GM12878 (cell line): ENCODE measurements around the gene LRRC47. TPM values are rescaled to one million over a fixed set of nuclear protein-coding genes. Genes with fewer than 3 reads are reported as not detected.
"Not testable (repeated sequence)": the region's sequence is repeated elsewhere in the genome, so short reads cannot be mapped to it uniquely, and the experiment has no call there.

Source experiments
- ATAC-seq: fragments of 200-7000 bp; cut with Tn5 transposase; 3 replicates; pipeline ENCODE4 v1.9.1; 2020; ENCODE audit warnings: mild to moderate bottlenecking, moderate library complexity
- BruUV-seq: library from RNA; stranded (reverse); fragments of 400-500 nt; replicated peaks from 2 replicates; lab custom pipeline; 2021; lab: Mats Ljungman, UMichigan
- CTCF ChIA-PET: fragments of 300-600 bp; sonication (Branson Sonifier 250); formaldehyde crosslinking; extraction: SDS; loops from one replicate; lab custom pipeline; 2021; ENCODE audit warnings: inconsistent platforms; lab: Yijun Ruan, JAX
- POLR2A ChIA-PET: fragments of 350-600 bp; formaldehyde crosslinking; extraction: SDS; loops from one replicate; lab custom pipeline; 2021; ENCODE audit warnings: inconsistent platforms; lab: Charles Lee
- RAD21 ChIA-PET: fragments of 300-600 bp; sonication (Branson Sonifier 250); formaldehyde crosslinking; loops from one replicate; lab custom pipeline; 2023; ENCODE audit warnings: antibody characterized with exemption; ENCODE audit not compliant: unreplicated experiment; lab: Charles Lee
- SMC1A ChIA-PET: fragments of 300-600 bp; sonication (Branson Sonifier 250); formaldehyde crosslinking; loops from one replicate; lab custom pipeline; 2023; ENCODE audit not compliant: unreplicated experiment, uncharacterized antibody; lab: Charles Lee
- DNase-seq: peaks from one replicate; pipeline ENCODE4 v3.0.0-alpha.2; 2011; ENCODE audit warnings: low read depth, low spot score
- FAIRE-seq: peaks from 3 replicates; lab custom pipeline; 2011; peaks lifted over from hg19 to GRCh38; lab: Jason Lieb, UNC
- H2AFZ ChIP-seq: 2 replicates; pipeline ENCODE4 v1.6.0; 2011; ENCODE audit warnings: low read depth, low read length, control low read depth; ENCODE audit not compliant: control insufficient read depth
- H3K27ac ChIP-seq: 2 replicates; pipeline ENCODE4 v1.5.1; 2011; ENCODE audit warnings: control low read depth; ENCODE audit not compliant: control insufficient read depth, insufficient read depth
- H3K27me3 ChIP-seq, 2 experiments: replicated peaks in 1 of 2; 2 replicates each; pipeline versions ENCODE4 v1.6.0 to v1.6.1; 2011; ENCODE audit warnings: low read length in 1 of 2; ENCODE audit not compliant: control insufficient read depth in 2 of 2, insufficient read depth in 2 of 2
- H3K36me3 ChIP-seq, 2 experiments: 2 replicates each; pipeline ENCODE4 v1.5.1; 2011; ENCODE audit warnings: low read length in 1 of 2; ENCODE audit not compliant: control insufficient read depth in 2 of 2, insufficient read depth in 2 of 2
- H3K4me1 ChIP-seq: 2 replicates; pipeline ENCODE4 v1.6.1; 2011; ENCODE audit warnings: mild to moderate bottlenecking, low read length, moderate library complexity, mixed read lengths; ENCODE audit not compliant: control insufficient read depth, insufficient read depth
- H3K4me2 ChIP-seq: 2 replicates; pipeline ENCODE4 v1.6.0; 2011; ENCODE audit warnings: control low read depth; ENCODE audit not compliant: control insufficient read depth, insufficient read depth
- H3K4me3 ChIP-seq: fragments of 200-600 bp; sonication (generic); 2 replicates; pipeline ENCODE4 v1.5.1; 2016
- H3K79me2 ChIP-seq: 2 replicates; pipeline ENCODE4 v1.6.0; 2011; ENCODE audit warnings: low read length; ENCODE audit not compliant: control insufficient read depth, insufficient read depth
- H3K9ac ChIP-seq: 2 replicates; pipeline ENCODE4 v1.8.0; 2011; ENCODE audit warnings: low read length, control low read depth, mixed read lengths; ENCODE audit not compliant: control insufficient read depth, insufficient read depth
- H3K9me3 ChIP-seq: replicated peaks from 3 replicates; pipeline ENCODE4 v1.5.1; 2011; ENCODE audit warnings: mild to moderate bottlenecking, low read length; ENCODE audit not compliant: control insufficient read depth, insufficient read depth
- H4K20me1 ChIP-seq: 2 replicates; pipeline ENCODE4 v1.6.0; 2011; ENCODE audit not compliant: control insufficient read depth, insufficient read depth
- CBX3 ChIP-seq: fragments of 200-600 bp; sonication (generic); IDR thresholded peaks from 2 replicates; pipeline ENCODE4 v1.6.1; 2016; ENCODE audit warnings: low read depth, borderline replicate concordance
- HDGF ChIP-seq: fragments of 450-650 bp; IDR thresholded peaks from 2 replicates; pipeline ENCODE4 v1.6.1; 2016; ENCODE audit warnings: antibody characterized with exemption
- MYB ChIP-seq: fragments of 150-350 bp; IDR thresholded peaks from 2 replicates; pipeline ENCODE4 v1.6.1; 2014; ENCODE audit warnings: mild to moderate bottlenecking, low read depth, low read length, borderline replicate concordance
- NBN ChIP-seq: fragments of 450-650 bp; IDR thresholded peaks from 2 replicates; pipeline ENCODE4 v1.6.1; 2016
- NFYB ChIP-seq: IDR thresholded peaks from 2 replicates; pipeline ENCODE4 v1.6.1; 2011; ENCODE audit warnings: low read depth, mild to moderate bottlenecking, low read length, improper control_type of control experiment, moderate library complexity; ENCODE audit not compliant: insufficient read depth
- NR2F1 ChIP-seq: fragments of 450-650 bp; conservative IDR thresholded peaks from 2 replicates; pipeline ENCODE4 v1.6.1; 2017; ENCODE audit warnings: mild to moderate bottlenecking
- NRF1 ChIP-seq: conservative IDR thresholded peaks from 2 replicates; pipeline ENCODE4 v1.6.1; 2011; ENCODE audit warnings: mild to moderate bottlenecking, low read depth, low read length, improper control_type of control experiment
- PAX8 ChIP-seq: fragments of 450-650 bp; IDR thresholded peaks from 2 replicates; pipeline ENCODE4 v1.6.1; 2017; ENCODE audit warnings: mild to moderate bottlenecking, moderate library complexity
- TAF1 ChIP-seq: IDR thresholded peaks from 2 replicates; pipeline ENCODE4 v1.6.1; 2011; ENCODE audit warnings: mild to moderate bottlenecking, low read depth, low read length, borderline replicate concordance
- TARDBP ChIP-seq: IDR thresholded peaks from 2 replicates; pipeline ENCODE4 v1.6.1; 2016; ENCODE audit warnings: borderline replicate concordance
- TCF12 ChIP-seq: IDR thresholded peaks from 2 replicates; pipeline ENCODE4 v1.6.1; 2011; ENCODE audit warnings: low read depth, mild to moderate bottlenecking, low read length
- YY1 ChIP-seq: IDR thresholded peaks from 2 replicates; pipeline ENCODE4 v1.6.1; 2011; ENCODE audit warnings: low read depth, mild to moderate bottlenecking, low read length
- WGBS: methylation state at CpG from one replicate; pipeline ENCODE4 v1.1.6; 2016; ENCODE audit warnings: low lambda C conversion rate; ENCODE audit not compliant: insufficient replicate concordance, insufficient coverage; ENCODE audit errors: missing lambda C conversion rate; 5-methylcytosine and 5-hydroxymethylcytosine counted together
- in situ Hi-C: fragments of 300-500 bp; cut with MboI; formaldehyde crosslinking; loops from 9 replicates; pipeline ENCODE4 v1.14.3; 2018; ENCODE audit warnings: mixed read lengths
- intact Hi-C: fragments of 100-400 bp; cut with micrococcal nuclease; formaldehyde crosslinking; loops from one replicate; pipeline ENCODE4 v1.14.2; 2022; ENCODE audit not compliant: unreplicated experiment
- polyA plus RNA-seq, 11 experiments: library from polyadenylated mRNA; depleted of rRNA in 4 of 11; unstranded in 6 of 11; stranded (reverse) in 5 of 11; fragments of >200 nt; fragmentation: Nextera tagmentation in 4 of 11; fragmentation: Illumina TruSeq in 1 of 11; extraction: Ambion mirVana in 4 of 11; extraction: Trizol in 1 of 11; gene quantifications; 1 replicate in 1 of 11; 2 replicates in 10 of 11; pipeline versions ENCODE4 v1.2.1 to v1.2.3, GENCODE V29; 2011 to 2016; ENCODE audit warnings: inconsistent platforms in 2 of 11, missing spikeins in 2 of 11, low read depth in 1 of 11
- total RNA-seq, 4 experiments: library from RNA; depleted of rRNA in 3 of 4; stranded (reverse); fragments of >200 nt in 3 of 4; fragmentation: Illumina TruSeq in 1 of 4; extraction: Trizol in 1 of 4; gene quantifications; 2 replicates each; pipeline versions ENCODE4 v1.2.1 to v1.2.3, GENCODE V29; 2013 to 2021
- TF ChIP-seq, protein P1 (sequence below): fragments of 150-350 bp; IDR thresholded peaks from 2 replicates; pipeline ENCODE4 v1.6.1; 2016; ENCODE audit warnings: low read depth, low read length

The LRRC47 gene
- total and polyA plus RNA-seq, 10 of the 15 experiments (the other 5 are each of a cell fraction or from before 2014, with no cell fraction given): 2.5 to 34.6 (median 18.2) TPM

DNA sequence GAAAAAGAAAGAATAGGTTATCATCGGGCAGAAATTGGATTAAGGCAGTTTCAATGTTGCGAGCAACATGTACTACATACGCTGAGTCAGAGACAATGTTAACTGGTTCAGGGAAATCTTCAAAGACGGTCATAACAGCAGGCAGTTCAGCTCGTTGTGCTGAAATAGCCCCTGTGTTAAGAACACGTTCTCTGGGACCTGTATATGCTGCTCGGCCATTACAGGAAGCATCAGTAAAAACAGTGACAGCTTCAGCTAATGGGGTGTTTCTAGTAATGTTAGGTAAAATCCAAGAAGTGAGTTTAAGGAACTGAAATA, 8.3 kb upstream of the LRRC47 start:
- Histone ChIP-seq H3K4me2 (peak overlapping the region; percentile 26; the same call in 1 of the 2 replicates), H2AFZ (peak overlapping the region; percentile 52), H3K9ac (peak overlapping the region; percentile 4; the same call in 1 of the 2 replicates), H3K4me1 (peaks cover 12% of the 10 kb centered on the region), H3K4me3 (0 out of 2 replicates have a peak overlapping the region, but pooled peaks have one; percentile 12)
- BruUV-seq, H3K27ac ChIP-seq, FAIRE-seq, in situ Hi-C loops, H4K20me1 ChIP-seq, H3K27me3 ChIP-seq, H3K9me3 ChIP-seq, DNase-seq, intact Hi-C loops, H3K36me3 ChIP-seq, H3K79me2 ChIP-seq: not testable (repeated sequence)
- SMC1A ChIA-PET: interaction anchor here (1.1 to 1.7 kb wide), 4 partner anchors 10 to 186 kb away, joined by 3 to 6 read pairs (median 3); no protein-coding TSS in a partner anchor
- POLR2A ChIA-PET: interaction anchor here (1.1 kb wide), 1 partner anchor 11 kb away, joined by 4 read pairs; no protein-coding TSS in a partner anchor
- WGBS: 23% methylated on average over 7 of the region's 7 CpGs
- TF ChIP-seq YY1: 0 out of 2 replicates have a peak, but pooled peaks have one; percentile 47
- CTCF ChIA-PET: interaction anchor here (0.8 to 1.6 kb wide), 4 partner anchors 11 to 185 kb away, joined by 3 to 4 read pairs (median 3); no protein-coding TSS in a partner anchor
- peak; percentile 48 for ATAC-seq
- RAD21 ChIA-PET: interaction anchor here (0.7 to 1.2 kb wide), 3 partner anchors 8 to 131 kb away, joined by 3 to 5 read pairs (median 4); partner anchors contain the start of gene LRRC47

DNA sequence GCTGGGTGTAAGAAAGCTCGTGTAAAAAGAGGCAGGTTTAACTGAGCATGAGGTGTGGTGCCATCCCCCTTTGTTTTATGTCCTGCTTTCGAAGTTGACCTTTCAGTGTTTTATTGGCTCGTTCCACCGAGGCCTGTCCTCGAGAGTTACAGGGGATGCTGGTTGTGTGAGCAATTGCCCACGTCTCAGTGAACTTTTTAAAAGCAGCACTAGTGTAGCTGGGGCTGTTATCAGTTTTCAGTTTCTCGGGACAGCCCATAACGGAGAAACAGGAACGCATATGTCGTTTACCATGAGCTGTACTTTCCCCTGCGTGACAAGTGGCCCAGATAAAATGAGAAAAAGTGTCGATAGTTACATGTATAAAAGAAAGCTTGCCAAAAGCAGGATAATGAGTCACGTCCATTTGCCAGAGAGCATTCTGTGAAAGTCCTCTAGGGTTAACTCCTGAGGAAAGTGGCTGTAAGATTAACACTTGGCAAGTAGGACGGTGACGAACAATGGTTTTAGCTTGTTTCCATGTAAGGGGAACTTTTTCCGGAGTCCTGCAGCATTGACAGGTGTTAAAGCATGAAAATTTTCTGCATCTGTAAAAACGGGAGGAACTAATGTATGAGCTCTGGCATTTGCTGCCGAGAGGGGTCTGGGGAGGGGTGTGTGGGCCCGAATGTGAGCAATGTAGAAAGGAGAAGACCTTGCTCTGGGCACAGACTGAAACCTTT, 7.8 kb upstream of the LRRC47 start:
- intact Hi-C loops: no loop called here
- H3K9me3 ChIP-seq: peaks cover 3% of the 10 kb centered on the region; the same call in 2 of the 3 replicates
- ChIA-PET SMC1A (interaction anchor here (1.1 to 1.7 kb wide), 4 partner anchors 10 to 185 kb away, joined by 3 to 6 read pairs (median 3); no protein-coding TSS in a partner anchor), POLR2A (interaction anchor here (1.1 kb wide), 1 partner anchor 11 kb away, joined by 4 read pairs; no protein-coding TSS in a partner anchor), CTCF (interaction anchor here (0.7 to 1.2 kb wide), 7 partner anchors 10 to 1510 kb away, joined by 3 to 4 read pairs (median 3); no protein-coding TSS in a partner anchor), RAD21 (interaction anchor here (0.7 to 1.2 kb wide), 3 partner anchors 8 to 131 kb away, joined by 3 to 5 read pairs (median 4); partner anchors contain the start of gene LRRC47)
- no peaks in the 10 kb centered on the region for H3K79me2 ChIP-seq
- H3K4me1 ChIP-seq: peaks cover 12% of the 10 kb centered on the region
- no peaks in the 10 kb centered on the region; a peak in 1 of 4 replicates for H3K27me3 ChIP-seq
- no peaks in the 10 kb centered on the region for H4K20me1 ChIP-seq
- peak; percentile 25; the same call in 1 of the 3 replicates for ATAC-seq
- 59% methylated on average over 19 of the region's 19 CpGs for WGBS
- H2AFZ ChIP-seq: peak overlapping the region; percentile 52
- 0 out of 2 replicates have a peak overlapping the region, but pooled peaks have one; percentile 12 for H3K4me3 ChIP-seq
- H3K4me2 ChIP-seq: 0 out of 2 replicates have a peak overlapping the region, but pooled peaks have one; percentile 26
- H3K9ac ChIP-seq: peak overlapping the region; percentile 4; the same call in 1 of the 2 replicates
- BruUV-seq: no TSS peak
- FAIRE-seq: no peak
- no peaks in the 10 kb centered on the region for H3K36me3 ChIP-seq
- in situ Hi-C loops: no loop called here
- H3K27ac ChIP-seq: no peak overlapping the region
- no peak for DNase-seq
- TF ChIP-seq TCF12 (no peak), MYB (no peak), PAX8 (no peak), NBN (no peak), TARDBP (no peak), HDGF (no peak), CBX3 (no peak), NFYB (no peak), NR2F1 (no peak), TAF1 (no peak), NRF1 (no peak)
- TF ChIP-seq, protein P1, sequence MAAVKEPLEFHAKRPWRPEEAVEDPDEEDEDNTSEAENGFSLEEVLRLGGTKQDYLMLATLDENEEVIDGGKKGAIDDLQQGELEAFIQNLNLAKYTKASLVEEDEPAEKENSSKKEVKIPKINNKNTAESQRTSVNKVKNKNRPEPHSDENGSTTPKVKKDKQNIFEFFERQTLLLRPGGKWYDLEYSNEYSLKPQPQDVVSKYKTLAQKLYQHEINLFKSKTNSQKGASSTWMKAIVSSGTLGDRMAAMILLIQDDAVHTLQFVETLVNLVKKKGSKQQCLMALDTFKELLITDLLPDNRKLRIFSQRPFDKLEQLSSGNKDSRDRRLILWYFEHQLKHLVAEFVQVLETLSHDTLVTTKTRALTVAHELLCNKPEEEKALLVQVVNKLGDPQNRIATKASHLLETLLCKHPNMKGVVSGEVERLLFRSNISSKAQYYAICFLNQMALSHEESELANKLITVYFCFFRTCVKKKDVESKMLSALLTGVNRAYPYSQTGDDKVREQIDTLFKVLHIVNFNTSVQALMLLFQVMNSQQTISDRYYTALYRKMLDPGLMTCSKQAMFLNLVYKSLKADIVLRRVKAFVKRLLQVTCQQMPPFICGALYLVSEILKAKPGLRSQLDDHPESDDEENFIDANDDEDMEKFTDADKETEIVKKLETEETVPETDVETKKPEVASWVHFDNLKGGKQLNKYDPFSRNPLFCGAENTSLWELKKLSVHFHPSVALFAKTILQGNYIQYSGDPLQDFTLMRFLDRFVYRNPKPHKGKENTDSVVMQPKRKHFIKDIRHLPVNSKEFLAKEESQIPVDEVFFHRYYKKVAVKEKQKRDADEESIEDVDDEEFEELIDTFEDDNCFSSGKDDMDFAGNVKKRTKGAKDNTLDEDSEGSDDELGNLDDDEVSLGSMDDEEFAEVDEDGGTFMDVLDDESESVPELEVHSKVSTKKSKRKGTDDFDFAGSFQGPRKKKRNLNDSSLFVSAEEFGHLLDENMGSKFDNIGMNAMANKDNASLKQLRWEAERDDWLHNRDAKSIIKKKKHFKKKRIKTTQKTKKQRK: no peak
